SIG-M5 treated with dmso at 0.1 percent for 504 hours (cell line): ENCODE data around the gene TYMP.

Experiments used
- DNase-seq: peaks from one replicate; lab custom pipeline; 2025; ENCODE audit not compliant: unreplicated experiment; lab: John Stamatoyannopoulos, UW

TYMP gene

GRCh38 chr22:50485221-50486131 lies 44.3 kb downstream of the TYMP start:
- DNase-seq: no peak

GRCh38 chr22:50483977-50484853 lies 45.6 kb downstream of the TYMP start:
- DNase-seq: no peak

GRCh38 chr22:50483556-50483955 lies 46.3 kb downstream of the TYMP start:
- no peak for DNase-seq

GRCh38 chr22:50483106-50483505 lies 46.7 kb downstream of the TYMP start:
- no peak for DNase-seq

GRCh38 chr22:50482107-50483074 lies 47.4 kb downstream of the TYMP start:
- DNase-seq: no peak

- no peak for DNase-seq
Measured at GRCh38 chr22:50481440-50482106, 48.2 kb downstream of the TYMP start, which contains the start of gene ADM2. TSS of gene ADM2 (plus strand) at chr22:50481543. CDS start at chr22:50481848, 305 bp downstream.

GRCh38 chr22:50481045-50481439 lies 48.8 kb downstream of the TYMP start:
- DNase-seq: no peak

GRCh38 chr22:50479721-50480120 lies 50.1 kb downstream of the TYMP start:
- no peak for DNase-seq

- DNase-seq: no peak
Measured at GRCh38 chr22:50477923-50478322, 51.9 kb downstream of the TYMP start.

- DNase-seq: no peak
Measured at GRCh38 chr22:50476868-50477267, 52.9 kb downstream of the TYMP start.
